Anterior cingulate cortex (tissue), 58 donors: ENCODE measurements around the gene GALNT17.
A peak's percentile ranks its signal among the peaks of the same experiment; 100 is the strongest.

ENCODE experiments used
- DNase-seq, 58 donors: peaks; one replicate each; lab custom pipeline; 2025; lab: John Stamatoyannopoulos, UW

Gene GALNT17

DNA sequence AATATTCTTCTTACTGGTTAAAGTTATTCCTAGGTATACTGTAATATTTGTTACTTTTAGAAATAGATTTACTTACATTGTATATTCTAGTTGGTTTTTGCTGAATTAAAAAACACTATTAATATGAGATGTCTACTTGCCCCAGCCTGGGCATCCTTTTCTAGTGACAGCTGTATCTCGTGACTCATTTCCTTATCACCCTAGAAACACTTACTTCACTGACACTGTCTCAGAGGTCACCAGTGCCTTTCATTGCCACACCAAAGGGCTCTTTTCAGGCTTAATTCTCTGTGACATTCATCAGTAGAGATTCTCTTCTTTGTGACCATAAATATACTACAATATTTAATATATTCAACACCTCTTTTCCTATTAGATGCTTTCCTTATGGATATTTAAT lies 194.7 kb downstream of the GALNT17 start:
- no peak for DNase-seq

DNA sequence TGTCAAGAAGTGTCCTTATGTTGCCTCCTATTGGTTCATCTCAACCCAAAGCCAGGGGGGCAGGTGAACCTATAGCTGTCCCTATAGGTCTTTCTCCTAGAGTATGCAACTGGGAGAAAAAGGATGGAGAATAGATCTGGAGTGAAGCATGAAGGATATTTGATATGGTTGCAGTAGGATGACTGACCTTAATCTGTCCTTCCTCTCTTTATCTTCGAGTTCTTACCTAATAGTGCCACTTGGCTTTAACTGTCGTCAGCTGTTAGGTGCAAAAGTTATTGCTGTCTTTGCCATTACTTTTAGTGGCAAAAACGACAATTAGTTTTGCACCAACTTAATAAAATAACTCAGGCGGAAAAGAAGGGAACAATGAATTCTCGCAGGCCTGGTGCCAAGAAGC lies 196.0 kb downstream of the GALNT17 start:
- DNase-seq = no peak

GRCh38 chr7:71329030-71329660 lies 197.2 kb downstream of the GALNT17 start:
- DNase-seq = no peak

- no peak for DNase-seq
Measured at GRCh38 chr7:71332207-71332606, 200.3 kb downstream of the GALNT17 start.

DNA sequence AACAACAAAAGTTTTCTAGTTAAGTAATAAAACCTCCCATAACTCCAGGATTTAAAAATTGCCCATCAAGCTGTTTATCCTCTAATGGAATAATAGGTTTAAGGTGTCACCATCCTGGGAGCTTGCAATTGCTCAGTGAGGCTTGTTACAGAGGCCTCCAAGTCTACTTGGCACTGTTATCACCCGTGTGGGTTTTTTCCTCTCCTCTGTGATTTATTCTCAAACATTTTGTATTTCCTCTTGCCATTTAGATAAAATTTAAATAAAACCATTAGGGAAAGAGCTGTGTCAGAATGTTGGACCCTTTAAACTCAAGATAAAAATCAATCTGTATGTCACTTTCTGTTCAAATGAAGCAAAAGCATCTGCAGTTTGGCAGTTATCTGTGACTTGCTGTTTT lies 202.6 kb downstream of the GALNT17 start:
- DNase-seq = no peak

- no peak for DNase-seq
Measured at GRCh38 chr7:71338866-71339265, 206.9 kb downstream of the GALNT17 start.

DNA sequence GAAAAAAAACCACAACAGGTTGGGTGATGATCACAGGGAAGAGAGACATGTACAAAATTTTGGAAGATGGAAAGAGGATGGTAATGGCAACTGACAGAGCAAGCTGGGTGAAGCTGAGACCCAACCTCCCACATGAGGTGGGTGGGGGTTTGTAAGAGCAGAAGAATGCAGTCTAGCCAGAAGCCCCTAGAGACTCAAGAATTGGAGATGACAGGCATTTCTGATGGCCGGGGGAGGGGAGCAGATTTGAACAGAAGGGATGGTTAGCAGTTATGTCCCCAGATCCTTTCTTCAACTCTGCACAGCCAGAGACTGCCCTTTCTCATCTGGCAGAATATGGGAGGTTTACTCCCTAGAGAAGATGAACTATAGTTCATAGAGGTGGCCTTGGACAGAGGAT lies 208.0 kb downstream of the GALNT17 start:
- DNase-seq = no peak

DNA sequence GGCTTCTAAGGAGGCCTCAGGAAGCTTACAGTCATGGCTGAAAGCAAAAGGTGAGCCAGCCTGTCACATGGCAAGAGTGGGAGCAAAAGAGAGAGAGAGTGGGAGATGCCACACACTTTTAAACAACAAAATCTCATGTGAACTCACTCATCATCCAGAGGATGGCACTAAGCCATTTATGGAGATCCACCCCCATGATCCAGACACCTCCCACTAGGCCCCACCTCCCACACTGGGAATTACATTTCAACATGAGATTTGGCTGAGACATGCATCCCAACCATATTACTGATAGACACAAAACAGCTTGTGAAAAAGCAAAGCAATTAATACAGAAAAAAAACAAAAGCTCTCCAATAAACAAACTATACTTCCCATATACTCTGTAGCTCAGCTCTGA lies 210.3 kb downstream of the GALNT17 start:
- DNase-seq = peak in 1 of 58 donors; percentile 2

DNA sequence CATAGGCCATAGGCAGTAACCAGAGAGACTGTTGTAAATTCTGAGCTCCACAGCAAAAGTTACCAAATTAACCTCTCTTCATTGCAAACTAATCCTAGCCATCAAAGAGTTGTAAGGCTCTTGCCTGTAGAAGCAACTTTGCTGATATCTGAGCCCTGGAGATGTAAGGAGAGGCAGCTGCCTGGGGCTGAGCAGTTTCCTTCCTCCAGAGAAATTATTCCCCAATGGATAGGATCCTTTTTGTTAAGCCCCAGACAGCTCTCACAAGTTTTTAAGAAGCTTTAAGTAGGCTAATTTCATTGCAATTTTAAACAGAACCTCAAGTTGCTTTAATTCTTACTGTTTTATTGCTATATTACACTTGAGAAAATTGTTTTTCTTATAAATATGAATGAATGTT lies 211.1 kb downstream of the GALNT17 start:
- DNase-seq = no peak

- DNase-seq = peak in 1 of 58 donors; percentile 7
Measured at GRCh38 chr7:71343892-71344291, 211.9 kb downstream of the GALNT17 start.

DNA sequence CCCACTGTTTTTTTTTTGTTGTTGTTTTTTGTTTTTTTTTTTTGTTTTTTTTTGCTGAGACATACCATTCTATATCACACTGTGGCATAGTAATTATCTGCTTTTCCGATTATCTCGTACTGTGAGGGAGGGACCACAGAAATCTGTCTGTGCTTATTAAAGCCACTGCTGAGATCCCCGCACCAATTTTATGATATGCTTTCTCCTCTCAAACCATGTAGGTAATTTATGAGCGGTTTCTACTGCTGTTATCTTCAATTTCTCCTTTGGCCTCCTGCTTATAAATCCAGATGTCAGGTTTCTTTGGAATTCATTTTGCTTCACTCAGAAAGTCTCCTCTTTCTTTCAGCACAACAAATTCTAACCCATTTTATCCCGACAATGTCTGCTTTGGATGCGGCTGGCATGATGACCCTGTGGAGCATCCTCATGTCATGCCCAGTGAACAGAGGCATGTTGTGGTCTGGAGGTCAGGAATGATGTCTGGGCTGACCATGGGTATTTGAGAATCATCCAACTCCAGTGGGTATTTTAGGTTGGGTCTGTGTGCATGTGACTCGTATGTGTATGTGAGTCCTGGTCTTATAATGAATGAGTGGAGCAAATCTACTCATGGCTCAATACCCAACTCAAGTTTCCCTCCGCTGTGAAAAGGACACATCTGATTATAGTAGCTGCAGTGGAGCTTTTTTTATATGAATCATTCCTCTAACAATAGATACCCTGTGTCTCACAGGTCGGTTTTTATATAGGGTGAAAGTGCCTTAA lies 213.4 kb downstream of the GALNT17 start:
- no peak for DNase-seq

DNA sequence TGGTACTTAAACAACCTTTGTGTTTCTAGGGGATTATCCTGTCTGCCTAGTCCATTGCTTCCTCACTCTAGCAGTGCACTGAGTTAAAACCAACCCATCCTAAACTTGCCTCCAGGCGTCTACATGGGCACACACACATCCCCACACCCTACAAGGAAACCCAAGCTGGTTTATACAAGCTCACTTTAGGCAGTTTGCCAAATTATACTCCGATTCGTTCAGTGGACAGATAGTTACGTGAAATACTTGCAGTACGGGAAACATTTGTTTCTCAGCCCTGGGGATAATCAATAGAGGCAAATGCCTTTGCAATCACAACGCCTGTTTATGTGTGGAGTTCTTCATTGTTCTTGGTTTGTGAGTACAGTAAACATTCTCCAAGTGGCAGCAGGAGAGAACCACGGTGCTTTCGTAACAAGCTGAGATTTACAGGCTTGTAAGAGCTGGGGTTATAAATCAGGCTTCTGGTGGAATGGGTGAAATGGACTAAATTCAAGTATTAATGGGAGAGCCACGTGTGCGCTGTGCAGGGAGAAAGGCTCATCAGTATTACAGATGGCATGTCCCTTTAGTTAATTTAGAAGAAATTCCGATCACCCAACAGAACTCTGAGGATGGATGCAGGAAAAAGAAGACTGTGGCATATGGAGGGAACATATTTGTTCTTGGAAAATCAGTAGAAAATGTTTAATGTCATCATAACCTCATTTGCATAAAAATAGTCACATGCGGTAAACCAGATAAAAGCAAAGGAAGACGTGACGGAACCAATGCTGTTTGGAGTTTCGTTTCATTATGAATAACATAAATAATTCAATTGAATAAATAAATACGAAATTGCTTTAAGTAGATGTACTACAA lies 217.1 kb downstream of the GALNT17 start:
- peak in 2 of 58 donors; percentile 7 for DNase-seq

DNA sequence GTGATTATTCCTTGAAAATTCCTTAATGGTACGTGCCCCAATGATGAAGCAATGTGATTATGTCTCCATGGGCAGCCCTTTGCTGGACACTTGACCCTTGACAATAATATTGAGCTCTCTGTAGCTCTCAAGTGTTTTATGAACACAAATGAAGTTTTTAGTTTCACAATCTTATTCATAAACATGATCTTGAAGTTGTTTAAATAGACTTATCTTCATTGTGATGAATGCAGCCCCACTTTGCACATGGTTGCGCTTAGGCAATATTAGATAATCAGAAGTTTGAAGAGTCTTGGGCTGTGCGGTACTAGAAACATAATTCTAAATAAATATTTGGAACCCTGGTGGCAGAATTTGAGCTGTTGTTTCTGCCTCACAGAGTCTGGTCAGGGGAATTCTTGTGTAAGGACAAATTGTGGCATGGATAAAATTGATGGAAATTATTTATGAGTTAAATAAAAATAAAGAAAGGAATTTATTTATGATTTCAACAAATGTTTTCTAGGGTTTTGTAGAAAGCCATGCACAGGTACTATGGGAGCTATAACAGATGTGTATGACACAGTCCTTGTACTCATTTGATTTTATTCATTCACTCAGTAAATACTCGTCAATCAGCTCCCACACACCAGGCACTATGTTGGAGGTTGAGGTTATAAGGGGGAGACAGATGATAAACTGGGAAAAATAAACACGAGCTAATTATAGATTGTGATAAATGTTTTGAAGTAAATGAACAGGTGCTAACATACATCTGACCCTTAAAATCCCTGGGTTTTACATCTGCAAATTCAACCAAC lies 217.9 kb downstream of the GALNT17 start:
- no peak for DNase-seq

- DNase-seq = no peak
Measured at GRCh38 chr7:71350680-71351079, 218.7 kb downstream of the GALNT17 start.

GRCh38 chr7:71354716-71355115 lies 222.8 kb downstream of the GALNT17 start:
- DNase-seq = no peak

- no peak for DNase-seq
Measured at GRCh38 chr7:71361451-71362032, 229.6 kb downstream of the GALNT17 start.

DNA sequence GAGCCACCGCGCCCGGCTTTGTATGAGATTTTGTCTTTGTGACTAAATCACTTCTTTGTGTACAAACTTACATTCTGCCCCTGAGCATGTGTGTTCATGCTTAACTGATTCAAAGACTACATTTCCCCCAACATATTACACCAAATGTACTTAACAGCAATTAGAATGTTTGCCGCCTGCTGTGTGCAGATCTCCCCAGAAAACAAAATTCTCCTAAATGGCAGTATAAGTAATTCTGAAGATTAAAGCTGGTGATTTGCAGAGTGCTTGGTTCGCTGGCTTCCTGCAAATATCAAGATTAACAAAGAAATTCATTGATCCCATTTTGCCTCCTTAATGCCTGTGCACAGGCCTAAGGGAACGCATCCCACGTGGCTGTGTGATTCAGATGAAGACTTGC lies 230.3 kb downstream of the GALNT17 start:
- no peak for DNase-seq

DNA sequence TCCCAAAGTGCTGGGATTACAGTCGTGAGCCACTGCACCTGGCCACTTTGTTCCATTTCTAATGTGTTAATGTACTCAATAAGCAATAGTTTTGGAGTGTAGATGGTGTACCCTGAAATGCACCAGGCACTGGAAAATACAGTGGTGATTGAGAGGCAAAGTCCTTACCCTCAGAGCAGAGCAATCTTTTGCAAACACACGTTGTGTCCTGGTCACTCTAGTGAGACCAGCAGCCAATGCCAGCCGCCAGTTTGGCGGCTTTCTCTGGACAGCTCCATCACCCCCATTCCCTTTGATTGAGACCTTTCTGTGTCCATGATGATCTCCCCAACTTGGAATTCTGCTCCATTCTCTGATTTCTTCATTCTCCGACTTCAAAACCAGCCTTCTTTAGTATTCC lies 231.3 kb downstream of the GALNT17 start:
- no peak for DNase-seq

- no peak for DNase-seq
Measured at GRCh38 chr7:71363627-71364026, 231.7 kb downstream of the GALNT17 start.

DNA sequence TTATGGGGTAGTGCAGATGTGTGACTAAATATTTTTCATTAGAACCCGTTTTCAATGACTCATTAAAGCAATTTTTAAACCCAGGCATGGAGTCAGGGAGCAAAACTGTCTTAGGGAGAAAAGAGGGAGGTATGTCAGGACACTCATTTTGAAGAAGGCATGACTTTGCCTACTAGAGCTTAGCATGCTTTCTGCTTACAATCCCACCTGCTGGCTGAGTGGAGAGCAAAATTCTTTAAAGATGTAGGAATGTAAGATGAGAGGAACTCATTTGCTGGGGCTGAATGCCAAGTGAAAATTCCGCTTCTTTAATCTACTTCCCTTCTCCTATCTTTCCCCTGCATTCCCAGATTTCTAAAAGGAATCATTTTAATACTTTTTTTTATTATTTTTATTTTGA lies 232.6 kb downstream of the GALNT17 start:
- no peak for DNase-seq
